IMR-90 (cell line): ENCODE data around the gene PRKCH.

Experiments used
- BHLHE40 ChIP-seq: fragments of 150-350 bp; IDR thresholded peaks from 2 replicates; pipeline ENCODE4 v1.6.1; 2016; ENCODE audit warnings: mild to moderate bottlenecking, low read depth, low read length
- CEBPB ChIP-seq: IDR thresholded peaks from 2 replicates; pipeline ENCODE4 v1.6.1; 2012; ENCODE audit warnings: low read depth, low read length, improper control_type of control experiment
- CHD1 ChIP-seq: IDR thresholded peaks from 2 replicates; pipeline ENCODE4 v1.6.1; 2012; ENCODE audit warnings: low read depth, low read length, improper control_type of control experiment
- FOS ChIP-seq: fragments of 150-350 bp; IDR thresholded peaks from 2 replicates; pipeline ENCODE4 v1.6.1; 2016; ENCODE audit warnings: low read depth, low read length
- MAZ ChIP-seq: IDR thresholded peaks from 2 replicates; pipeline ENCODE4 v1.6.1; 2012; ENCODE audit warnings: low read depth, mild to moderate bottlenecking, low read length, improper control_type of control experiment, moderate library complexity, borderline replicate concordance
- MXI1 ChIP-seq: IDR thresholded peaks from 2 replicates; pipeline ENCODE4 v1.6.1; 2012; ENCODE audit warnings: low read depth, mild to moderate bottlenecking, low read length, moderate library complexity, borderline replicate concordance
- POLR2A ChIP-seq: IDR thresholded peaks from 2 replicates; pipeline ENCODE4 v1.6.1; 2012; ENCODE audit warnings: mild to moderate bottlenecking, low read depth, low read length
- RAD21 ChIP-seq: IDR thresholded peaks from 2 replicates; pipeline ENCODE4 v1.6.1; 2012; ENCODE audit warnings: low read length, improper control_type of control experiment
- RCOR1 ChIP-seq: IDR thresholded peaks from 2 replicates; pipeline ENCODE4 v1.6.1; 2012; ENCODE audit warnings: mild to moderate bottlenecking, low read length, improper control_type of control experiment; ENCODE audit not compliant: insufficient replicate concordance
- RFX5 ChIP-seq: IDR thresholded peaks from 2 replicates; pipeline ENCODE4 v1.8.0; 2012; ENCODE audit warnings: low read depth, mild to moderate bottlenecking, low read length, moderate library complexity
- TF ChIP-seq, protein P1 (sequence below): conservative IDR thresholded peaks from 2 replicates; pipeline ENCODE4 v1.5.1; 2012; ENCODE audit warnings: mild to moderate bottlenecking, low read depth, low read length, improper control_type of control experiment
- TF ChIP-seq, protein P2 (sequence below): fragments of 150-350 bp; IDR thresholded peaks from 2 replicates; pipeline ENCODE4 v1.6.1; 2017; ENCODE audit warnings: mild to moderate bottlenecking, antibody characterized with exemption, low read length, low read depth
- TF ChIP-seq, protein P3 (sequence below): fragments of 150-350 bp; IDR thresholded peaks from 2 replicates; pipeline ENCODE4 v1.6.1; 2016; ENCODE audit warnings: low read depth, mild to moderate bottlenecking, low read length, moderate library complexity, borderline replicate concordance

DNA sequence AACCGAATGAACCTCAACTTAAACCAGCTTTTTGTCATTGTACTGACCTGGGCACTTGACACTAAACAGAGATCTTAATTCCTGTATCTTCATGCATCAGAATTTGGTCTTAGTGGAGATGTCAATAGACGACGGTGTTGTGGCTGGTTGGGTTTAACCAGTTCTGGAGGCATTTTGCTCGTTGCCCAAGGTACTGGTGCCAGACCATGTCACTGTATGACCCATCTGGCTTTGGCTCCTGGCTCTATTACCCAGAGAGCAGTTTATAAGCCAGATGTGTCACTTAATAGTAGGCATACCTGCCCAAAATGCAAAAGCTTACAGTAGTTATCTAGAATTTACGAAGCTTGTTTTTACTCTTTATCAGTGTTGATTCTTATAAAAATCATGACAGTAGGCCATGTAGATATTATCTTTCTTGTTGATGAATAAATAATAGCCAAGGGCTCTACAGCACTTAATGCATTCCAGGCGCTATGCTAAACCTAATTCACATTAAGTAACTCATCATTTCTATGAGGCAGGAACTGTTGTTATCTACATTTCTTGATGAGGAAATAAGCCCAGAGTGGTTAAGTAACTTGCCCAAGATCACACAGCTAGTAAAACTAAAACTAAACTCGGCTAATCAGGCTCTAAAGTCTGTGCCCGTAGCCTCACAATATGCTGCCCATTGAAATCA is 194.2 kb downstream of the PRKCH start:
- TF ChIP-seq CHD1 (no peak), RAD21 (no peak), MXI1 (no peak), MAZ (no peak), POLR2A (no peak), RFX5 (no peak), RCOR1 (no peak), FOS (no peak), CEBPB (no peak), BHLHE40 (no peak)
- TF ChIP-seq, protein P1, sequence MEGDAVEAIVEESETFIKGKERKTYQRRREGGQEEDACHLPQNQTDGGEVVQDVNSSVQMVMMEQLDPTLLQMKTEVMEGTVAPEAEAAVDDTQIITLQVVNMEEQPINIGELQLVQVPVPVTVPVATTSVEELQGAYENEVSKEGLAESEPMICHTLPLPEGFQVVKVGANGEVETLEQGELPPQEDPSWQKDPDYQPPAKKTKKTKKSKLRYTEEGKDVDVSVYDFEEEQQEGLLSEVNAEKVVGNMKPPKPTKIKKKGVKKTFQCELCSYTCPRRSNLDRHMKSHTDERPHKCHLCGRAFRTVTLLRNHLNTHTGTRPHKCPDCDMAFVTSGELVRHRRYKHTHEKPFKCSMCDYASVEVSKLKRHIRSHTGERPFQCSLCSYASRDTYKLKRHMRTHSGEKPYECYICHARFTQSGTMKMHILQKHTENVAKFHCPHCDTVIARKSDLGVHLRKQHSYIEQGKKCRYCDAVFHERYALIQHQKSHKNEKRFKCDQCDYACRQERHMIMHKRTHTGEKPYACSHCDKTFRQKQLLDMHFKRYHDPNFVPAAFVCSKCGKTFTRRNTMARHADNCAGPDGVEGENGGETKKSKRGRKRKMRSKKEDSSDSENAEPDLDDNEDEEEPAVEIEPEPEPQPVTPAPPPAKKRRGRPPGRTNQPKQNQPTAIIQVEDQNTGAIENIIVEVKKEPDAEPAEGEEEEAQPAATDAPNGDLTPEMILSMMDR, result no peak
- TF ChIP-seq, protein P2, sequence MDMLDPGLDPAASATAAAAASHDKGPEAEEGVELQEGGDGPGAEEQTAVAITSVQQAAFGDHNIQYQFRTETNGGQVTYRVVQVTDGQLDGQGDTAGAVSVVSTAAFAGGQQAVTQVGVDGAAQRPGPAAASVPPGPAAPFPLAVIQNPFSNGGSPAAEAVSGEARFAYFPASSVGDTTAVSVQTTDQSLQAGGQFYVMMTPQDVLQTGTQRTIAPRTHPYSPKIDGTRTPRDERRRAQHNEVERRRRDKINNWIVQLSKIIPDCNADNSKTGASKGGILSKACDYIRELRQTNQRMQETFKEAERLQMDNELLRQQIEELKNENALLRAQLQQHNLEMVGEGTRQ, result no peak
- TF ChIP-seq, protein P3, sequence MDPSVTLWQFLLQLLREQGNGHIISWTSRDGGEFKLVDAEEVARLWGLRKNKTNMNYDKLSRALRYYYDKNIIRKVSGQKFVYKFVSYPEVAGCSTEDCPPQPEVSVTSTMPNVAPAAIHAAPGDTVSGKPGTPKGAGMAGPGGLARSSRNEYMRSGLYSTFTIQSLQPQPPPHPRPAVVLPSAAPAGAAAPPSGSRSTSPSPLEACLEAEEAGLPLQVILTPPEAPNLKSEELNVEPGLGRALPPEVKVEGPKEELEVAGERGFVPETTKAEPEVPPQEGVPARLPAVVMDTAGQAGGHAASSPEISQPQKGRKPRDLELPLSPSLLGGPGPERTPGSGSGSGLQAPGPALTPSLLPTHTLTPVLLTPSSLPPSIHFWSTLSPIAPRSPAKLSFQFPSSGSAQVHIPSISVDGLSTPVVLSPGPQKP, result no peak
